K562 (cell line): Measurements from ENCODE around the gene CISD3. TPM values are rescaled to one million over a fixed set of nuclear protein-coding genes. Genes with fewer than 3 reads are reported as not detected.

Source experiments
- ADNP ChIP-seq: fragments of 200-800 bp; sonication (Bioruptor generic); IDR thresholded peaks from 2 replicates; pipeline ENCODE4 v1.6.1; 2016; ENCODE audit warnings: missing genetic modification characterization, missing compliant biosample characterization
- RAD21 ChIP-seq, 2 experiments: fragments of 250-450 bp in 1 of 2; fragments of 450-650 bp in 1 of 2; sonication (Bioruptor Pico) in 1 of 2; formaldehyde crosslinking in 1 of 2; IDR thresholded peaks in 1 of 2; conservative IDR thresholded peaks in 1 of 2; 2 replicates each; pipeline versions ENCODE4 v1.4.0 to v1.8.0; 2020 to 2022; ENCODE audit warnings: mild to moderate bottlenecking in 2 of 2, moderate library complexity in 1 of 2
- ZNF224 ChIP-seq: sonication (generic); formaldehyde crosslinking; IDR thresholded peaks from 2 replicates; pipeline ENCODE4 v1.8.0; 2022; ENCODE audit warnings: mild to moderate bottlenecking, missing genetic modification reagents
- ZNF445 ChIP-seq: fragments of 250-450 bp; sonication (Bioruptor Pico); IDR thresholded peaks from 2 replicates; pipeline ENCODE4 v1.4.0; 2020; ENCODE audit warnings: low read depth, mild to moderate bottlenecking, moderate library complexity
- polyA plus RNA-seq, 8 experiments: library from polyadenylated mRNA; depleted of rRNA in 4 of 8; stranded (reverse) in 5 of 8; unstranded in 3 of 8; fragments of >200 nt; fragmentation: Nextera tagmentation in 2 of 8; fragmentation: Illumina TruSeq in 1 of 8; extraction: Ambion mirVana in 2 of 8; extraction: Trizol in 1 of 8; gene quantifications; 2 replicates each; pipeline versions ENCODE4 v1.2.1 to v1.2.3, GENCODE V29; 2011 to 2014; ENCODE audit warnings: inconsistent platforms in 1 of 8, missing spikeins in 1 of 8
- total RNA-seq, 7 experiments: library from RNA; depleted of rRNA in 6 of 7; stranded (reverse); fragments of >200 nt in 6 of 7; fragmentation: Illumina TruSeq in 2 of 7; extraction: Trizol in 2 of 7; gene quantifications; 2 replicates each; pipeline versions ENCODE4 v1.2.1 to v1.2.3, GENCODE V29; 2011 to 2021; ENCODE audit warnings: low replicate concordance in 1 of 7
- TF ChIP-seq, protein P1 (sequence below), 2 experiments: fragments of 450-650 bp in 1 of 2; sonication (generic) in 1 of 2; formaldehyde crosslinking in 1 of 2; IDR thresholded peaks; 2 replicates each; pipeline versions ENCODE4 v1.7.1 to v1.9.0; 2016 to 2022; ENCODE audit warnings: inconsistent platforms in 1 of 2, mild to moderate bottlenecking in 1 of 2, missing genetic modification reagents in 1 of 2
- TF ChIP-seq, protein P2 (sequence below): fragments of 200-400 bp; formaldehyde crosslinking; IDR thresholded peaks from 2 replicates; pipeline ENCODE4 v1.6.1; 2017; ENCODE audit warnings: mild to moderate bottlenecking, low read depth, low read length, moderate library complexity
- TF ChIP-seq, protein P3 (sequence below), 2 experiments: fragments of 450-650 bp; IDR thresholded peaks; 2 replicates each; pipeline ENCODE4 v1.6.1; 2016
- TF ChIP-seq, protein P4 (sequence below), 2 experiments: fragments of 200-800 bp in 1 of 2; sonication (Bioruptor generic) in 1 of 2; sonication (generic) in 1 of 2; formaldehyde crosslinking in 1 of 2; IDR thresholded peaks in 1 of 2; conservative IDR thresholded peaks in 1 of 2; 2 replicates each; pipeline versions ENCODE4 v1.5.0 to v1.6.1; 2016 to 2020; ENCODE audit warnings: missing compliant biosample characterization in 1 of 2, missing genetic modification characterization in 1 of 2, missing genetic modification reagents in 1 of 2

CISD3 gene
- total and polyA plus RNA-seq, 9 of the 15 experiments (the other 6 are each of a cell fraction or from before 2014, with no cell fraction given), result 5.0 to 60.7 (median 15.7) TPM

DNA sequence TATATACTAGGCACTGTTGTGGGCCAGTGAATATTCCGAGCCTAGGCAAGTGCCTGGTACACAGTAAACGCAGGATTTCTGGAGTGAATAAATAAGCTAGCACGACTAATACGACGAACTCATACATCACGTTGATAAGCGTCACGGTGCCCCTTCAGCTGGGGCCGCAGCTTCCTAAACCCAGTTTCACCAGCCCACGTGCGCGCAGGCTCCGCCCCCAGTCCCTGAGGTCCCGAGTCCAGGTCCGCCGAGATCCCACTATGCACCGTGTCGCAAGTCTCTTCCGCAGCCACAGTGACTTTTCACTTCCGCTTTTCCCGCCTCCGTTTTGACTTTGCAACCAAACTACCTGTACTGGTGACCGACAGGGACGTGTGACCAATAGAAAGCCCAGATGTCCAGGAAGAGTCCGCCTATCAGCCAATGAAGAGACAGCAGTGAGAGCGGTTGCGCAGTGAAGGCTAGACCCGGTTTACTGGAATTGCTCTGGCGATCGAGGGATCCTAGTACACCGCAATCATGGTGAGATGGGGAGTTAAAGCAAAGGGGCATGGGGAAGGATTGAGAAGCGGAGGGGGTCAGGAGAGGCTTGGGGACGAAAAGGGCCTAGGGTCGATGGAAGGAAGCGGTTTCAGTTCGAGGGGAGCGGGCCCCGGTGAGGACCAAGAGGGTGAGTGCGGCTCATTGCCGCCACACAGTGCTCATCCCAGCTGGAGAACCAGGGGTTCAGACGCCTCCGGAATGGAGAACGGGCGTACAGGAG is 22.3 kb downstream of the CISD3 start, which contains the start of gene PSMB3 (continued):
- TF ChIP-seq, protein P1, sequence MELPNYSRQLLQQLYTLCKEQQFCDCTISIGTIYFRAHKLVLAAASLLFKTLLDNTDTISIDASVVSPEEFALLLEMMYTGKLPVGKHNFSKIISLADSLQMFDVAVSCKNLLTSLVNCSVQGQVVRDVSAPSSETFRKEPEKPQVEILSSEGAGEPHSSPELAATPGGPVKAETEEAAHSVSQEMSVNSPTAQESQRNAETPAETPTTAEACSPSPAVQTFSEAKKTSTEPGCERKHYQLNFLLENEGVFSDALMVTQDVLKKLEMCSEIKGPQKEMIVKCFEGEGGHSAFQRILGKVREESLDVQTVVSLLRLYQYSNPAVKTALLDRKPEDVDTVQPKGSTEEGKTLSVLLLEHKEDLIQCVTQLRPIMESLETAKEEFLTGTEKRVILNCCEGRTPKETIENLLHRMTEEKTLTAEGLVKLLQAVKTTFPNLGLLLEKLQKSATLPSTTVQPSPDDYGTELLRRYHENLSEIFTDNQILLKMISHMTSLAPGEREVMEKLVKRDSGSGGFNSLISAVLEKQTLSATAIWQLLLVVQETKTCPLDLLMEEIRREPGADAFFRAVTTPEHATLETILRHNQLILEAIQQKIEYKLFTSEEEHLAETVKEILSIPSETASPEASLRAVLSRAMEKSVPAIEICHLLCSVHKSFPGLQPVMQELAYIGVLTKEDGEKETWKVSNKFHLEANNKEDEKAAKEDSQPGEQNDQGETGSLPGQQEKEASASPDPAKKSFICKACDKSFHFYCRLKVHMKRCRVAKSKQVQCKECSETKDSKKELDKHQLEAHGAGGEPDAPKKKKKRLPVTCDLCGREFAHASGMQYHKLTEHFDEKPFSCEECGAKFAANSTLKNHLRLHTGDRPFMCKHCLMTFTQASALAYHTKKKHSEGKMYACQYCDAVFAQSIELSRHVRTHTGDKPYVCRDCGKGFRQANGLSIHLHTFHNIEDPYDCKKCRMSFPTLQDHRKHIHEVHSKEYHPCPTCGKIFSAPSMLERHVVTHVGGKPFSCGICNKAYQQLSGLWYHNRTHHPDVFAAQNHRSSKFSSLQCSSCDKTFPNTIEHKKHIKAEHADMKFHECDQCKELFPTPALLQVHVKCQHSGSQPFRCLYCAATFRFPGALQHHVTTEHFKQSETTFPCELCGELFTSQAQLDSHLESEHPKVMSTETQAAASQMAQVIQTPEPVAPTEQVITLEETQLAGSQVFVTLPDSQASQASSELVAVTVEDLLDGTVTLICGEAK (IDR thresholded peaks at IDR 0.05), result peak; percentile 92
- TF ChIP-seq, protein P1 (CRISPR knock-in tag; IDR thresholded peaks at IDR 0.05), result no peak
- TF ChIP-seq, protein P2, sequence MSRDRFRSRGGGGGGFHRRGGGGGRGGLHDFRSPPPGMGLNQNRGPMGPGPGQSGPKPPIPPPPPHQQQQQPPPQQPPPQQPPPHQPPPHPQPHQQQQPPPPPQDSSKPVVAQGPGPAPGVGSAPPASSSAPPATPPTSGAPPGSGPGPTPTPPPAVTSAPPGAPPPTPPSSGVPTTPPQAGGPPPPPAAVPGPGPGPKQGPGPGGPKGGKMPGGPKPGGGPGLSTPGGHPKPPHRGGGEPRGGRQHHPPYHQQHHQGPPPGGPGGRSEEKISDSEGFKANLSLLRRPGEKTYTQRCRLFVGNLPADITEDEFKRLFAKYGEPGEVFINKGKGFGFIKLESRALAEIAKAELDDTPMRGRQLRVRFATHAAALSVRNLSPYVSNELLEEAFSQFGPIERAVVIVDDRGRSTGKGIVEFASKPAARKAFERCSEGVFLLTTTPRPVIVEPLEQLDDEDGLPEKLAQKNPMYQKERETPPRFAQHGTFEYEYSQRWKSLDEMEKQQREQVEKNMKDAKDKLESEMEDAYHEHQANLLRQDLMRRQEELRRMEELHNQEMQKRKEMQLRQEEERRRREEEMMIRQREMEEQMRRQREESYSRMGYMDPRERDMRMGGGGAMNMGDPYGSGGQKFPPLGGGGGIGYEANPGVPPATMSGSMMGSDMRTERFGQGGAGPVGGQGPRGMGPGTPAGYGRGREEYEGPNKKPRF, result no peak
- TF ChIP-seq ADNP (tag) (no peak), RAD21 (CRISPR knock-in tag; conservative IDR thresholded peaks at IDR 0.05 in 1 of 2, IDR thresholded peaks at IDR 0.05 in 1 of 2) (no peak), ZNF224 (no peak), ZNF445 (no peak)
- TF ChIP-seq, protein P3, sequence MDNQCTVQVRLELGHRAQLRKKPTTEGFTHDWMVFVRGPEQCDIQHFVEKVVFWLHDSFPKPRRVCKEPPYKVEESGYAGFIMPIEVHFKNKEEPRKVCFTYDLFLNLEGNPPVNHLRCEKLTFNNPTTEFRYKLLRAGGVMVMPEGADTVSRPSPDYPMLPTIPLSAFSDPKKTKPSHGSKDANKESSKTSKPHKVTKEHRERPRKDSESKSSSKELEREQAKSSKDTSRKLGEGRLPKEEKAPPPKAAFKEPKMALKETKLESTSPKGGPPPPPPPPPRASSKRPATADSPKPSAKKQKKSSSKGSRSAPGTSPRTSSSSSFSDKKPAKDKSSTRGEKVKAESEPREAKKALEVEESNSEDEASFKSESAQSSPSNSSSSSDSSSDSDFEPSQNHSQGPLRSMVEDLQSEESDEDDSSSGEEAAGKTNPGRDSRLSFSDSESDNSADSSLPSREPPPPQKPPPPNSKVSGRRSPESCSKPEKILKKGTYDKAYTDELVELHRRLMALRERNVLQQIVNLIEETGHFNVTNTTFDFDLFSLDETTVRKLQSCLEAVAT (IDR thresholded peaks at IDR 0.05), result peak in 1 of 2 experiments; percentile 72; a peak in 2 of 4 replicates
- TF ChIP-seq, protein P4, sequence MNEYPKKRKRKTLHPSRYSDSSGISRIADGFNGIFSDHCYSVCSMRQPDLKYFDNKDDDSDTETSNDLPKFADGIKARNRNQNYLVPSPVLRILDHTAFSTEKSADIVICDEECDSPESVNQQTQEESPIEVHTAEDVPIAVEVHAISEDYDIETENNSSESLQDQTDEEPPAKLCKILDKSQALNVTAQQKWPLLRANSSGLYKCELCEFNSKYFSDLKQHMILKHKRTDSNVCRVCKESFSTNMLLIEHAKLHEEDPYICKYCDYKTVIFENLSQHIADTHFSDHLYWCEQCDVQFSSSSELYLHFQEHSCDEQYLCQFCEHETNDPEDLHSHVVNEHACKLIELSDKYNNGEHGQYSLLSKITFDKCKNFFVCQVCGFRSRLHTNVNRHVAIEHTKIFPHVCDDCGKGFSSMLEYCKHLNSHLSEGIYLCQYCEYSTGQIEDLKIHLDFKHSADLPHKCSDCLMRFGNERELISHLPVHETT (CRISPR knock-in tag; conservative IDR thresholded peaks at IDR 0.05 in 1 of 2, IDR thresholded peaks at IDR 0.05 in 1 of 2), result no peak
